NK-92 (cell line): ENCODE data around the gene COG3.

ENCODE experiments used
- DNase-seq: peaks from one replicate; lab custom pipeline; 2025; ENCODE audit not compliant: unreplicated experiment; lab: John Stamatoyannopoulos, UW

The COG3 gene

GRCh38 chr13:45500492-45501174 lies 35.9 kb downstream of the COG3 start:
- no peak for DNase-seq

- DNase-seq, result no peak
These were observed 36.4 kb downstream of the COG3 start for GRCh38 chr13:45501175-45501526.

GRCh38 chr13:45503658-45504057 lies 38.9 kb downstream of the COG3 start:
- no peak for DNase-seq

GRCh38 chr13:45506811-45507210 lies 42.1 kb downstream of the COG3 start:
- no peak for DNase-seq

GRCh38 chr13:45508776-45509175 lies 44.0 kb downstream of the COG3 start:
- DNase-seq, result no peak

GRCh38 chr13:45510672-45511071 lies 45.9 kb downstream of the COG3 start:
- DNase-seq, result no peak

- DNase-seq, result no peak
These were observed 46.8 kb downstream of the COG3 start for GRCh38 chr13:45511310-45512097.

- DNase-seq, result no peak
These were observed 47.4 kb downstream of the COG3 start for GRCh38 chr13:45512098-45512496.

GRCh38 chr13:45516757-45517156 lies 52.0 kb downstream of the COG3 start:
- DNase-seq, result no peak

GRCh38 chr13:45518525-45519245 lies 53.9 kb downstream of the COG3 start:
- no peak for DNase-seq

GRCh38 chr13:45519493-45519892 lies 54.8 kb downstream of the COG3 start:
- no peak for DNase-seq

- no peak for DNase-seq
These were observed 56.6 kb downstream of the COG3 start for GRCh38 chr13:45521297-45521696.

- no peak for DNase-seq
These were observed 57.8 kb downstream of the COG3 start for GRCh38 chr13:45522571-45522970.

- no peak for DNase-seq
These were observed 63.1 kb downstream of the COG3 start for GRCh38 chr13:45527699-45528462.

GRCh38 chr13:45529758-45530157 lies 65.0 kb downstream of the COG3 start:
- DNase-seq, result no peak

- no peak for DNase-seq
These were observed 69.9 kb downstream of the COG3 start for GRCh38 chr13:45534604-45535003.

GRCh38 chr13:45536224-45536623 lies 71.5 kb downstream of the COG3 start:
- DNase-seq, result no peak

GRCh38 chr13:45537516-45537915 lies 72.8 kb downstream of the COG3 start:
- DNase-seq, result no peak

GRCh38 chr13:45538382-45538781 lies 73.6 kb downstream of the COG3 start:
- no peak for DNase-seq

GRCh38 chr13:45540195-45540594 lies 75.5 kb downstream of the COG3 start:
- no peak for DNase-seq

GRCh38 chr13:45540864-45541263 lies 76.1 kb downstream of the COG3 start:
- no peak for DNase-seq
